ENCODE results near the gene FAM200C.

DNA sequence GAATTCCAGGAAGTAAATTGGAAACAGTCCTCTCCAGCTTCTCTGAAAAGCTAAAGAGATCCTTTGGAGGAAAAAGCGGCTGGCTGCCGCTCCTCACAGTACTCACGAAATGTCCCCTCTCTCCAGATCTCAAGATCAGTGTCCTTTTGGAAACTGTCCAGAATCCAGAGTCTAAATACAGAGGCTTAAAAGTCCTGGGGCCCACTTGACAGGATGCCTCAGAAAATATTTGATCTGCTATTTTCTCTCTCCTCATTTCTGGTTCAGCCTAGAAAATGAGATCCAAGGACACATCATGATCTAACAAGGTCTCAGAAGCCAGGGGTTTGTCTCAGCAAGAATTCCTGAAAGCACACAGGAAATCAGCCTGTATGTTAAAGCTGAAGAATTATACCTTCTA, 36.6 kb downstream of the FAM200C start:
- TF ChIP-seq POLR2AphosphoS5 (IDR thresholded peaks at IDR 0.05; ENCODE audit: low read depth, low read length), result no peak
- TF ChIP-seq, protein P1, sequence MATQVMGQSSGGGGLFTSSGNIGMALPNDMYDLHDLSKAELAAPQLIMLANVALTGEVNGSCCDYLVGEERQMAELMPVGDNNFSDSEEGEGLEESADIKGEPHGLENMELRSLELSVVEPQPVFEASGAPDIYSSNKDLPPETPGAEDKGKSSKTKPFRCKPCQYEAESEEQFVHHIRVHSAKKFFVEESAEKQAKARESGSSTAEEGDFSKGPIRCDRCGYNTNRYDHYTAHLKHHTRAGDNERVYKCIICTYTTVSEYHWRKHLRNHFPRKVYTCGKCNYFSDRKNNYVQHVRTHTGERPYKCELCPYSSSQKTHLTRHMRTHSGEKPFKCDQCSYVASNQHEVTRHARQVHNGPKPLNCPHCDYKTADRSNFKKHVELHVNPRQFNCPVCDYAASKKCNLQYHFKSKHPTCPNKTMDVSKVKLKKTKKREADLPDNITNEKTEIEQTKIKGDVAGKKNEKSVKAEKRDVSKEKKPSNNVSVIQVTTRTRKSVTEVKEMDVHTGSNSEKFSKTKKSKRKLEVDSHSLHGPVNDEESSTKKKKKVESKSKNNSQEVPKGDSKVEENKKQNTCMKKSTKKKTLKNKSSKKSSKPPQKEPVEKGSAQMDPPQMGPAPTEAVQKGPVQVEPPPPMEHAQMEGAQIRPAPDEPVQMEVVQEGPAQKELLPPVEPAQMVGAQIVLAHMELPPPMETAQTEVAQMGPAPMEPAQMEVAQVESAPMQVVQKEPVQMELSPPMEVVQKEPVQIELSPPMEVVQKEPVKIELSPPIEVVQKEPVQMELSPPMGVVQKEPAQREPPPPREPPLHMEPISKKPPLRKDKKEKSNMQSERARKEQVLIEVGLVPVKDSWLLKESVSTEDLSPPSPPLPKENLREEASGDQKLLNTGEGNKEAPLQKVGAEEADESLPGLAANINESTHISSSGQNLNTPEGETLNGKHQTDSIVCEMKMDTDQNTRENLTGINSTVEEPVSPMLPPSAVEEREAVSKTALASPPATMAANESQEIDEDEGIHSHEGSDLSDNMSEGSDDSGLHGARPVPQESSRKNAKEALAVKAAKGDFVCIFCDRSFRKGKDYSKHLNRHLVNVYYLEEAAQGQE (IDR thresholded peaks at IDR 0.05; ENCODE audit: insufficient read depth in 1 of 2, low read depth in 2 of 2, low read length in 2 of 2), result no peak
- TF ChIP-seq TAF1 (IDR thresholded peaks at IDR 0.05; ENCODE audit: borderline replicate concordance, insufficient read depth, low read length), result no peak
- TF ChIP-seq SIN3A (IDR thresholded peaks at IDR 0.05; ENCODE audit: borderline replicate concordance, insufficient read depth, low read length), result no peak

Data from PFSK-1 (cell line).